Mesothelial cell of epicardium (in vitro differentiated cells): Measurements from ENCODE around the gene STOM. TPM values are rescaled to one million over a fixed set of nuclear protein-coding genes. Genes with fewer than 3 reads are reported as not detected.

Source experiments
- DNase-seq, 2 experiments: peaks; one replicate each; pipeline ENCODE4 v3.0.0; 2021; ENCODE audit warnings: low spot score in 2 of 2; ENCODE audit not compliant: unreplicated experiment in 2 of 2
- H3K27ac Mint-ChIP-seq: 2 replicates; pipeline ENCODE4 v1.8.0; 2021; ENCODE audit warnings: mixed read lengths
- H3K27me3 Mint-ChIP-seq: 2 replicates; pipeline ENCODE4 v1.8.0; 2021; ENCODE audit warnings: low read depth, mixed read lengths
- H3K36me3 Mint-ChIP-seq: 2 replicates; pipeline ENCODE4 v1.8.0; 2021; ENCODE audit warnings: mixed read lengths
- H3K4me1 Mint-ChIP-seq: 2 replicates; pipeline ENCODE4 v1.8.0; 2021; ENCODE audit warnings: mixed read lengths
- H3K4me3 Mint-ChIP-seq: 2 replicates; pipeline ENCODE4 v1.8.0; 2021; ENCODE audit warnings: mild to moderate bottlenecking, moderate library complexity, mixed read lengths
- H3K9me3 Mint-ChIP-seq: 2 replicates; pipeline ENCODE4 v1.8.0; 2021; ENCODE audit warnings: mixed read lengths
- CTCF ChIP-seq: fragments of 200-600 bp; sonication (generic); IDR thresholded peaks from one replicate; pipeline ENCODE4 v1.5.0; 2021; ENCODE audit warnings: antibody characterized with exemption; ENCODE audit not compliant: unreplicated experiment
- total RNA-seq: library from RNA; stranded (reverse); gene quantifications from 3 replicates; pipeline ENCODE4 v1.2.1, GENCODE V29; 2021

Gene STOM
- total RNA-seq, 1 donor from 2014 or later = 53.2 TPM

DNA sequence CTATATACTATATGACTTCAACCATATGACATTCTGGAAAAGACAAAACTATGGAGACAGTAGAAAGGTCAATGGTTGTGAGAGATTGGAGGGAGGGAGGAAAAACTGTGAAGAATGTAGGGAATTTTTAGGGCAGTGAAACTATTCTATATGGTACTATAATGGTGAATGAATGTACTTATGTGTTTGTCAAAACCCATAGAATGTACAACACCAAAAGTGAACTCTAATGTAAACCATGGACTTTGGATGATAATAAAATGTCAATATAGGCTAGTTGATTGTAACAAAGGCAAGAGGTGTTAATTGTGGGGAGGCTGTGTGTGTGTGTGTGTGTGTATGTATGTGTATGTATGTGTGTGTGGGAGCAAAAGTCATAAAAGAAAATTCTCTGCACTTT lies 10.8 kb upstream of the STOM start:
- no peak for DNase-seq
- Mint-ChIP-seq H3K27me3 (no peaks in the 10 kb centered on the region), H3K36me3 (peaks cover 3% of the 10 kb centered on the region), H3K4me1 (peaks cover 7% of the 10 kb centered on the region), H3K4me3 (no peak overlapping the region), H3K9me3 (peaks cover 8% of the 10 kb centered on the region), H3K27ac (no peak overlapping the region)
- no peak for TF ChIP-seq CTCF

GRCh38 chr9:121376214-121376830 lies 6.3 kb upstream of the STOM start:
- Mint-ChIP-seq H3K27me3 (no peaks in the 10 kb centered on the region), H3K27ac (no peak overlapping the region), H3K4me3 (no peak overlapping the region), H3K9me3 (peaks cover 8% of the 10 kb centered on the region), H3K36me3 (peaks cover 3% of the 10 kb centered on the region), H3K4me1 (peaks cover 27% of the 10 kb centered on the region)
- no peak for DNase-seq
- TF ChIP-seq CTCF = no peak

- H3K27ac Mint-ChIP-seq = peak overlapping the region; percentile 44
- H3K4me1 Mint-ChIP-seq = peaks cover 41% of the 10 kb centered on the region
- DNase-seq = no peak
- H3K27me3 Mint-ChIP-seq = no peaks in the 10 kb centered on the region
- H3K9me3 Mint-ChIP-seq = peaks cover 5% of the 10 kb centered on the region
- no peak for TF ChIP-seq CTCF
- no peak overlapping the region for H3K4me3 Mint-ChIP-seq
- H3K36me3 Mint-ChIP-seq = peaks cover under 1% of the 10 kb centered on the region
Measured at GRCh38 chr9:121373011-121373729, 3.1 kb upstream of the STOM start.

DNA sequence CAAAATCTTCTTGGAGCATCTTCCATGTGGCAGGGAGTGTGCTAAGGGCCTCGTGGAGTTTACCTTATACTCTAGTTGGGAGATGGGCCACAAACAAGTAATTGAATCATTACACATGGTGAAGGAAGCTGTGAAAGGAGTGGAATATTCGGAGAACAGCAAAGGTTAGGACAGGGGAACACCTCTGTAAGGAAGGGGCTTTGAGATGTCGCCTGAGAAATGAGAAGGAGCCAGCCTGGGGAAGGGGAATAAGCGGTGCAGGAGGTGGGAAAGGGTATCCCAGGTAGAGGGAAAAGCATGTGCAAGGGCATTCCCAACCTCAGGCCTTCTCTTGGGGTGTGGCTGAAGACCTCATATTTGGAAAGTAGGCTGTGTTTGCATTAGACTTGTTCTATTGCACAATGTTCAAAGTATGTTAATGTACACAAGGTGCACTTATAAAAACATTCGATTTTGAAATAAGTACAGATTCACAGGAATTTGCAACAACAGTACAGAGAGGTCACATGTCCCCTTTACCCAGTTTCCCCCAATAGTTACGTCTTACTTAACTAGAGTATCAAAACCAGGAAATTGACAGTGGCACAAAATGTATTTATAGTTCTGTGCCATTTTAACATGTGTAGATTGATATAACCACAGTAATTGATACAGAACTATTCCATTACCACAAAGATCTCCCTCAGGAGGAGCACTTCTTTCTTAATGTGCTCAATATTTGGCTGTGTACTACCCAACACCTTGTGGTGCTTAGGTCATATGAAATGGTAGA lies 2.4 kb upstream of the STOM start:
- Mint-ChIP-seq H3K4me1 (peaks cover 49% of the 10 kb centered on the region), H3K36me3 (no peaks in the 10 kb centered on the region), H3K27ac (peak overlapping the region; percentile 44), H3K4me3 (no peak overlapping the region), H3K27me3 (no peaks in the 10 kb centered on the region), H3K9me3 (no peaks in the 10 kb centered on the region)
- TF ChIP-seq CTCF = no peak
- no peak for DNase-seq

DNA sequence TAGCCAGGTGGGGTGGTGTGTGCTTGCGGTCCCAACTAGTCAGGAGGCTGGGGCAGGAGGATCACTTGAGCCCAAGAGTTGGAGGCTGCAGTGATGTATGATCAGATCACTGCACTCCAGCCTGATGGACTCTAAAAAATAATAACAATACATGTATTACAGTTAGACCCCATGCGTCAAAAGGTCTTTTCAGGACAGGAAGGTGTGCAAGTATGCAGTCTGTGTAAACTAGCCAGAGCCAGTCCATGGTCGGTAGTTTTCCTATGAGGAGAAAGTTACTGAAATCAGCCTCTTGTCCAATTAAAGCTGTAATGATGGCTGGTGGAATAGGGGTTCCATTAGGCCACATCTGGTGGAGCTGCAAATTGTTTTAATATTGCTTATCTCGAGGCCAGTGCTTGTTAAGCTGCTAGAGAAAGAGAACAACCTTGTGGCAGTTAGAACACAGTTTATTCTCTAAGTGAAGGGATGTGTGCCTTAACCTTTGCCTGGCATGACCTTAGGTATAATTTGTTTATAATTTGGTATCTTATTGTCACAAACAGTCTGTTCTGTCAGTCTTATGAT lies 1.5 kb upstream of the STOM start:
- TF ChIP-seq CTCF = no peak
- Mint-ChIP-seq H3K4me1 (peaks cover 55% of the 10 kb centered on the region), H3K36me3 (no peaks in the 10 kb centered on the region), H3K27ac (peak overlapping the region; percentile 16), H3K4me3 (peak overlapping the region; percentile 36), H3K9me3 (no peaks in the 10 kb centered on the region), H3K27me3 (no peaks in the 10 kb centered on the region)
- DNase-seq = no peak
